GM18870 (cell line): ENCODE results near the gene HMOX2.

Experiments
- ATAC-seq: cut with Tn5 transposase; IDR thresholded peaks from one replicate; pipeline ENCODE4 v1.9.1; 2021; ENCODE audit warnings: moderate library complexity; ENCODE audit not compliant: unreplicated experiment

The HMOX2 gene

GRCh38 chr16:4499196-4499555, 23.0 kb downstream of the HMOX2 start:
- no peak for ATAC-seq

- no peak for ATAC-seq
Observed at GRCh38 chr16:4500272-4500671, 24.1 kb downstream of the HMOX2 start.

GRCh38 chr16:4501071-4501478, 24.9 kb downstream of the HMOX2 start:
- no peak for ATAC-seq

- ATAC-seq, result no peak
Observed at GRCh38 chr16:4505356-4506147, 29.4 kb downstream of the HMOX2 start.

GRCh38 chr16:4506450-4506849, 30.3 kb downstream of the HMOX2 start:
- ATAC-seq, result no peak

- no peak for ATAC-seq
Observed at GRCh38 chr16:4507588-4508345, 31.6 kb downstream of the HMOX2 start.

GRCh38 chr16:4508806-4509205, 32.6 kb downstream of the HMOX2 start:
- ATAC-seq, result no peak

GRCh38 chr16:4509420-4509819, 33.2 kb downstream of the HMOX2 start:
- ATAC-seq, result no peak

GRCh38 chr16:4510131-4510530, 33.9 kb downstream of the HMOX2 start:
- ATAC-seq, result no peak

- no peak for ATAC-seq
Observed at GRCh38 chr16:4510747-4511426, 34.7 kb downstream of the HMOX2 start.

GRCh38 chr16:4511441-4512082, 35.4 kb downstream of the HMOX2 start:
- ATAC-seq, result no peak

- no peak for ATAC-seq
Observed at GRCh38 chr16:4512473-4512872, 36.3 kb downstream of the HMOX2 start.

- no peak for ATAC-seq
Observed at GRCh38 chr16:4513086-4513860, 37.1 kb downstream of the HMOX2 start.

GRCh38 chr16:4513881-4514280, 37.7 kb downstream of the HMOX2 start:
- no peak for ATAC-seq

- ATAC-seq, result no peak
Observed at GRCh38 chr16:4514606-4515005, 38.4 kb downstream of the HMOX2 start.

- no peak for ATAC-seq
Observed at GRCh38 chr16:4515611-4516233, 39.5 kb downstream of the HMOX2 start.

GRCh38 chr16:4517812-4518680, 41.8 kb downstream of the HMOX2 start:
- ATAC-seq, result no peak

GRCh38 chr16:4519274-4520058, 43.3 kb downstream of the HMOX2 start:
- no peak for ATAC-seq
